ENCODE measurements around the gene WDR47.

DNA sequence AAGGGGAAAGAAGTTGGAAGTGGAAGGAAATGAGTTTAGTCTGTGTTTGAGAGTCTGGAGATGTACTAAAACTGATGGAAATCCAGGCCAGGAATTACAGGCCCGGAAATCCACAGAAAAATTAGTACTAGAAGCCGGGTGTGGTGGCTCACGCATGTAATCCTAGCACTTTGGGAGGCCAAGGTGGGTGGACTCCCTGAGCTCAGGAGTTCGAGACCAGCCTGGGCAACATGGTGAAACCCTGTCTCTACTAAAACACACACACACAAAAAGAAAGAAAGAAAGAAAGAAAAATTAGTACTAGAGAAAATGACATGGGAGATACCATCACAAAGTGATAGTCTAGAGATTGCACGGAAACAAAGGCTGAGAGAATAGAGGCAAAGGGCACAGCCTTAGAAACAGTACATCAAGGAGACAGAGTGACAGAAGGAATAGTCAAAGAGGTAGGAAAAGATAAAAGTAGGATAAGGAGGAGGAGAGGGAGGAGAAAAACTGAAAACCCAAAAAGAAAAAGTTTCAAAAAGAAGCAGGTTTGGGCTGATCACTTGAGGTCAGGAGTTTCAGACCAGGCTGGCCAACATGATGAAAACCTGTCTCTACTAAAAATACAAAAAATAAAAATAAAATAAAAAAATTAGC lies 38.7 kb upstream of the WDR47 start:
- no peak for TF ChIP-seq RXRA (IDR thresholded peaks at IDR 0.05)
- TF ChIP-seq GABPA (IDR thresholded peaks at IDR 0.05 in 1 of 2, conservative IDR thresholded peaks at IDR 0.05 in 1 of 2), result no peak
- TF ChIP-seq, protein P1, sequence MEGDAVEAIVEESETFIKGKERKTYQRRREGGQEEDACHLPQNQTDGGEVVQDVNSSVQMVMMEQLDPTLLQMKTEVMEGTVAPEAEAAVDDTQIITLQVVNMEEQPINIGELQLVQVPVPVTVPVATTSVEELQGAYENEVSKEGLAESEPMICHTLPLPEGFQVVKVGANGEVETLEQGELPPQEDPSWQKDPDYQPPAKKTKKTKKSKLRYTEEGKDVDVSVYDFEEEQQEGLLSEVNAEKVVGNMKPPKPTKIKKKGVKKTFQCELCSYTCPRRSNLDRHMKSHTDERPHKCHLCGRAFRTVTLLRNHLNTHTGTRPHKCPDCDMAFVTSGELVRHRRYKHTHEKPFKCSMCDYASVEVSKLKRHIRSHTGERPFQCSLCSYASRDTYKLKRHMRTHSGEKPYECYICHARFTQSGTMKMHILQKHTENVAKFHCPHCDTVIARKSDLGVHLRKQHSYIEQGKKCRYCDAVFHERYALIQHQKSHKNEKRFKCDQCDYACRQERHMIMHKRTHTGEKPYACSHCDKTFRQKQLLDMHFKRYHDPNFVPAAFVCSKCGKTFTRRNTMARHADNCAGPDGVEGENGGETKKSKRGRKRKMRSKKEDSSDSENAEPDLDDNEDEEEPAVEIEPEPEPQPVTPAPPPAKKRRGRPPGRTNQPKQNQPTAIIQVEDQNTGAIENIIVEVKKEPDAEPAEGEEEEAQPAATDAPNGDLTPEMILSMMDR (IDR thresholded peaks at IDR 0.05; ENCODE audit: low read depth, low read length, missing input control), result no peak
- no peak for TF ChIP-seq FOXA1 (IDR thresholded peaks at IDR 0.05)
- TF ChIP-seq HNF4G (IDR thresholded peaks at IDR 0.05), result no peak
- TF ChIP-seq, protein P2, sequence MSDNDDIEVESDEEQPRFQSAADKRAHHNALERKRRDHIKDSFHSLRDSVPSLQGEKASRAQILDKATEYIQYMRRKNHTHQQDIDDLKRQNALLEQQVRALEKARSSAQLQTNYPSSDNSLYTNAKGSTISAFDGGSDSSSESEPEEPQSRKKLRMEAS (IDR thresholded peaks at IDR 0.05), result no peak
- TF ChIP-seq, protein P3, sequence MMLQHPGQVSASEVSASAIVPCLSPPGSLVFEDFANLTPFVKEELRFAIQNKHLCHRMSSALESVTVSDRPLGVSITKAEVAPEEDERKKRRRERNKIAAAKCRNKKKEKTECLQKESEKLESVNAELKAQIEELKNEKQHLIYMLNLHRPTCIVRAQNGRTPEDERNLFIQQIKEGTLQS (IDR thresholded peaks at IDR 0.05), result no peak
- TF ChIP-seq, protein P4, sequence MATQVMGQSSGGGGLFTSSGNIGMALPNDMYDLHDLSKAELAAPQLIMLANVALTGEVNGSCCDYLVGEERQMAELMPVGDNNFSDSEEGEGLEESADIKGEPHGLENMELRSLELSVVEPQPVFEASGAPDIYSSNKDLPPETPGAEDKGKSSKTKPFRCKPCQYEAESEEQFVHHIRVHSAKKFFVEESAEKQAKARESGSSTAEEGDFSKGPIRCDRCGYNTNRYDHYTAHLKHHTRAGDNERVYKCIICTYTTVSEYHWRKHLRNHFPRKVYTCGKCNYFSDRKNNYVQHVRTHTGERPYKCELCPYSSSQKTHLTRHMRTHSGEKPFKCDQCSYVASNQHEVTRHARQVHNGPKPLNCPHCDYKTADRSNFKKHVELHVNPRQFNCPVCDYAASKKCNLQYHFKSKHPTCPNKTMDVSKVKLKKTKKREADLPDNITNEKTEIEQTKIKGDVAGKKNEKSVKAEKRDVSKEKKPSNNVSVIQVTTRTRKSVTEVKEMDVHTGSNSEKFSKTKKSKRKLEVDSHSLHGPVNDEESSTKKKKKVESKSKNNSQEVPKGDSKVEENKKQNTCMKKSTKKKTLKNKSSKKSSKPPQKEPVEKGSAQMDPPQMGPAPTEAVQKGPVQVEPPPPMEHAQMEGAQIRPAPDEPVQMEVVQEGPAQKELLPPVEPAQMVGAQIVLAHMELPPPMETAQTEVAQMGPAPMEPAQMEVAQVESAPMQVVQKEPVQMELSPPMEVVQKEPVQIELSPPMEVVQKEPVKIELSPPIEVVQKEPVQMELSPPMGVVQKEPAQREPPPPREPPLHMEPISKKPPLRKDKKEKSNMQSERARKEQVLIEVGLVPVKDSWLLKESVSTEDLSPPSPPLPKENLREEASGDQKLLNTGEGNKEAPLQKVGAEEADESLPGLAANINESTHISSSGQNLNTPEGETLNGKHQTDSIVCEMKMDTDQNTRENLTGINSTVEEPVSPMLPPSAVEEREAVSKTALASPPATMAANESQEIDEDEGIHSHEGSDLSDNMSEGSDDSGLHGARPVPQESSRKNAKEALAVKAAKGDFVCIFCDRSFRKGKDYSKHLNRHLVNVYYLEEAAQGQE (IDR thresholded peaks at IDR 0.05), result no peak
- no peak for TF ChIP-seq YY1 (IDR thresholded peaks at IDR 0.05)
- no peak for TF ChIP-seq EGR1 (IDR thresholded peaks at IDR 0.05; ENCODE audit: low read depth in 2 of 2)
- TF ChIP-seq JUND (IDR thresholded peaks at IDR 0.05), result no peak
- TF ChIP-seq FOXA2 (IDR thresholded peaks at IDR 0.05), result no peak
